Activated CD4-positive, alpha-beta T cell treated with anti-CD3 and anti-CD28 coated beads, Interleukin-2, amount 50 U/mL, for 1 hour (primary cell): ENCODE measurements around the gene PRKG1.

Experiments
- DNase-seq: peaks from one replicate; pipeline ENCODE4 v3.0.0-alpha.2; 2020

The PRKG1 gene

GRCh38 chr10:51074238-51075028 is at the start of gene PRKG1:
PRKG1 (plus strand) TSS chr10:51074487.
- no peak for DNase-seq

GRCh38 chr10:51028420-51028819 is 45.9 kb upstream of the PRKG1 start:
- DNase-seq = no peak

GRCh38 chr10:51029172-51029641 is 45.1 kb upstream of the PRKG1 start:
- no peak for DNase-seq

DNA sequence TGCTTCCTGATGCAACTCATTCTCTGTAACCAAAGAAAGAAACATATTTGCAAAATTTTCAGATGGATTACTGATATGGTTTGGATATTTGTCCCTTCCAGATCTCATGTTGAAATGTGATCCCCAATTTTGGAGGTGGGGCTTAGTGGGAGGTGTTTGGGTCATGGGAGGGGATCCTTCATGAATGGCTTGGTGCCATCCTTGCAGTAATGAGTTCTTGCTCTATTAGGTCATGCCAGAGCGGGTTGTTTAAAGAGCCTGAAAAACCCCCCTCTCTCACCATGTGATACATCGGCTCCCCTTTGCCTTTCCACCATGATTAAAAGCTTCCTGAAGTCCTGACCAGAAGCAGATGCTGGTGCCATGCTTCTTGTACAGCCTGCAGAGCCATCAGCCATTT is 43.8 kb upstream of the PRKG1 start:
- DNase-seq = no peak

DNA sequence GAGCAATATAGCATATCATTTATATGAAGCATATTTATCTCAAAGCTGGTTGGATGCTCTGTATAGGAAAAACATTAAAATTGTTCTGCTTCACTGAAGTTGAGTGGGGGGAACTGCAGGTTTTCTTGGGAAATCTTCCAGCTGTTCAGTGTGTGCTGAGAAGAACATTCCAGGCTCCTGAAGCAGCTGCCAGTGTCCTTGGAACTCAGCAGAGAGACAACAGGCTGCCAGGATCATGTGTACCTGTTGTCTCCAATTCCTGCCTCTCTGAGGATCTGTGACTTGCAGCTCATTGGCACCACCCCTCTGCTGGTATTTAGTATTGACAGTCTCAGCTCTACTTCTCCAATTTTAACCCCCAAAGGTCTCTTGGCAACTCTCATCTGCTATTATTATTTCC is 42.3 kb upstream of the PRKG1 start:
- DNase-seq = no peak

- DNase-seq = no peak
Observed at GRCh38 chr10:51034769-51035168, 39.5 kb upstream of the PRKG1 start.

- DNase-seq = no peak
Observed at GRCh38 chr10:51035344-51035743, 38.9 kb upstream of the PRKG1 start.

- no peak for DNase-seq
Observed at GRCh38 chr10:51045871-51046270, 28.4 kb upstream of the PRKG1 start.

- no peak for DNase-seq
Observed at GRCh38 chr10:51046654-51047053, 27.6 kb upstream of the PRKG1 start.

DNA sequence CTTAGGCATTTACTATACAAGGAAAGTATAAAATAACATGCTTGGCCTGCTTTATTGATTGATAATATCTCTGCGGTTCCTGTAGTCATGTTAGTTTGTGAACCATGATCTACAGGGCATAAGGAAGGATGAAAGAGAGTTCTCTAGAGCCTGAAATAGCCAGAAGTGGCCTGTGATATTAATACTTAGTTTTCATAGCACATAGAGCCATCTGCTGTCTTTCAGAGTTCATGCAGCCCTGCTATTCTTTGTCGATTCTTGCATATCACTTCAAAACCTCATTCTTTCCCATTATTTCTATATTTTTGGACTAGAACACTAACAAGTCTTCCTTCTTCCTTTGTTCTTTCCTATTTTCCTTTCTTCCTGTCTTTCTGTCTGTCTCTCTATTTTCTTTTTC is 26.4 kb upstream of the PRKG1 start:
- DNase-seq = no peak

GRCh38 chr10:51048792-51049191 is 25.5 kb upstream of the PRKG1 start:
- no peak for DNase-seq

- DNase-seq = no peak
Observed at GRCh38 chr10:51052163-51052562, 22.1 kb upstream of the PRKG1 start.

DNA sequence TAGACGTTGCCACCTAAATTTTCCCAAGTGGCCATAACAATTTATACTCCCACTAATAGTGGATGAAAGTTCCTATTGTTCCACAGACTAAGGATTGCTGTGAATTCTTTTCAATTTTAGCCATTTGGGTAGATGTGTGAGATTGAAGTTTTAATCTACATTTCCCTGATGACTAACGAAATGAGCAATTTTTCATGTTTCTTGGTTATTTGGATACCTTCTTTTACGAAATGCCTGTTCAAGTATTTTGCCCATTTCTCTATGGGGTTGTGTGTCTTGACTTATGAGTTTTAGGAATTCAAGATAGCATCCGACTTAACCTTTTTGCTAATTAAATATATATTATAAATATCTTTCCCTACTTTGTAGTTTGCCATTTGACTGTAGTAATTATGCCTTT is 16.4 kb upstream of the PRKG1 start:
- no peak for DNase-seq

DNA sequence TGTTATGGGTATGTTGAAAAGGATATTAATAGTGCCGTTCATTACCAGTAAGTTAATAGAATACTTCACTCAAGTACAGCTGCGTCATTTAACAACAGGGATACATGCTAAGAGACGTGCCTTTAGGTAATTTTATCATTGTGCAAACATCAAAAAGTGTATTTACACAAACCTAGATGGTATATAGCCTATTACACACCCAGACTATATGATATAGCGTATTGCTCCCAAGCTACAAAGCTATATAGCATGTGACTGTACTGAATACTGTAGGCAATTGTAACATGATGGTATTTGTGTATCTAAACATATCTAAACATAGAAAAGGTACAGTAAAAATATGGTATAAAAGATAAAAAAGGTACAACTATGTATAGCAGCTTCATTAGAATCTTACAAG is 11.1 kb upstream of the PRKG1 start:
- no peak for DNase-seq

DNA sequence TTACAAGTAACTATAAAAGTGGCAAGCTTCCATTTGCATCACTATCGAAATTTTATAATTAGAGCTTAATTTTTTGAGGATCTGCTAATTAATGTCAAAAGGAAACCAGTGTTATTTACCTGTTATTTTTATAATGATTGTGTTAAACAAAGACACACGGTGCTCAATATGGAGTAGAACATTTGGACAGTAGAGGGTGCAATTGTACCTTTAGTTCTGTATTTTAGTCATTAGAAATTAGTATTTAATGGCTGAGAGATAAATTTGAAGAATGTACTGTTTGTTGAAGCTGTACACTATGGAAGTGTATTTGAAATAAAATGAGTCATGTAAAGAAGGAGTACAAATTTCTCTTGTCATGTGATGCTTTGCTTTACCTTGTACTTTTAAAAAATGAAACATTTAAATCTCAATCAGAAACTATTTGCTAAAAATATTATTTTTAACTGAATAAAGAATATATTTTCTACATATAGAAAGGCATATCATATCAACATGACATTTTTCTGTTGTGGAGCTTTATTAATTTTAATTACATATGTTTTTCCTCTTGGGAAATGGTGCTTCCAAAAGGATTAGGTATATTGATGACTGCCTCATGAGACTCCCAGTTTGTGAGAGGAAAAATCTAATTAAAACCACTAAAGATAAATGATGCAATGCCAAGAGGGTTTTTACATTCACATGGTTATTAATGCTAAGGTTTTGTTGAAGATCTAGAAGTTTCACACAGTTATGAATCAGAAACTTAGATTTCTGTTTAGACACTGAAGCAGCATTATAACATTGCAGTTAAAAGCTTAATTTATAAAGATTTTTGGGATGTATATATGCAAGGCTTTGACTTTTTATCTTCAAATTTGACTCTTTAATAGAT is 10.4 kb upstream of the PRKG1 start:
- no peak for DNase-seq

- no peak for DNase-seq
Observed at GRCh38 chr10:51066231-51066630, 8.1 kb upstream of the PRKG1 start.

- DNase-seq = no peak
Observed at GRCh38 chr10:51072210-51072609, 2.1 kb upstream of the PRKG1 start.

DNA sequence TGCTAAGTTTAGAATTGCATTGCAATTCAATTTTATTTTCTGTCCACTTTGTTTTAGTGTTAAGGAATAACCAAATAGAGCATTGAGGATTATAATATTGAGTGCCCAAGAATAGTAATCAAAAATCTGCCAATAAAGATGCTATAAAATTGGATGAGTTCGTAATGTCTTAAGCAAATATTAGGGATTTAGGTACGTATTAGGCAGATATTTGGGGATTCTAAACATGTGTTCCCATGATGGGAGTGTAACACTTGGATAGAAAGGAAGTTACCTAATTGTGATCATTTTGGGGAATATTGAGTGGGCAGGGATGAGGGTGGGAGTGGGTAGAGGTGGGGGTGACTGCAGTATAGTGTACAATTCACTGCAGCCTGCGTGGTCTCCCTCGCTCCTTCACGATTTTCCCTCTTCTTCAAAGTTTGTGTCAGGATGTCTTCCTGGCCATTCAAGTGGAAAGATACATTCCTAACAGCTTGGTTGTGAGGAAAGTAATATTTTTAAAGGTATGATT is 1.3 kb upstream of the PRKG1 start:
- DNase-seq = no peak

- no peak for DNase-seq
Observed at GRCh38 chr10:51073453-51074237, 642 bp upstream of the PRKG1 start.

DNA sequence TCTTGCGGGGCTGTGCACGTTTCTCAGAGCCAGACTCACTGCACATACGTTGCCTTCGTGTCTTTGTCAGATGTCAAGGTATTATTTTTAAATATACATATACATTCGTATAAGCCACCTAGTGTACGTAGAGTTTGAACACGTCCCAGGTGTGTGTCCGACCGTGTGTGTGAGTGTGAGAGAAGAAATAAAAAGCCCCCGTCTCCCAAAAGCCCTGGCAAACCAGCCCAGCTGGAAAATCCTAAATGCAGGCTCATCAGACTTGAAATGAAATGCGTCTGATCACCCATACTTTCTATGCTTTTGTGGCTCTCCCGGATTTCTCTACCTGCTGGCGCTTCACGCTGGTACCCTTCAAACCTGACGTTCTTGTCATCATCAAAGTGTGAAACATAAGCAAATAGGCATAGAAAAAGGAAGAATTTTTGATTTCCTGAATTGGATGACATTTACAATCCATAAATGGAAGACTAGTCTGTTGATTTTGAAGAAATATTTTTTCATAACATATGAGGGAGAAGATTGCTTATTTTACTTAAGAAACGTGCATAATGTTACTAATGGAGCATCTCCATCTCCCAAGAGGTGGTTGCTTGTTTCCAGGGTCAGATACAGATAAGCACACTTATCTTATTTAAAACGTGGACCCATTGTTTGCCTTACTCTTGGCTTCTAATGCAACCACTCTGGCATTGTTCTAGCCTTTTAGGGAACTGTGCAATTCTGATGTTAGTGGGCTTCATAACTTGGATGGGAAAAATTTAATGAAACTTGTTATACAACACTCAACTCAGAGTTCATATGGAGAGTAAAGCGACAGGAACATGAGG is 971 bp downstream of the PRKG1 start:
- DNase-seq = no peak

DNA sequence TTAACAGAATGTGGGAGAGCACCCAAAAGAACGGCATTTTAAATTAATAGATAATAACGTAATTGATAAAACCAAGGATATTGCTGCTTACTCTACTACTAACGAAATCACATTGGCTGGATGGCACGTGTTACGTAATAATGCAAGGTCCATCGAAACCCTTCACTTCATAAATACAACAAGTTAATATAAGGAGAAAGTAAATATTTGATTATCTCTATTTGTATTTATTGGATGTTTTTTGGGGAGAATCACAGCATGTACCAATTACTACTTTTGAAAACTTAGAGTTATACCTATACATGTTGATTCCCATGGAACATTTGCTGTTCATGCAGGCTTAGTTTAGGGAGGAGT is 1.6 kb downstream of the PRKG1 start:
- no peak for DNase-seq

DNA sequence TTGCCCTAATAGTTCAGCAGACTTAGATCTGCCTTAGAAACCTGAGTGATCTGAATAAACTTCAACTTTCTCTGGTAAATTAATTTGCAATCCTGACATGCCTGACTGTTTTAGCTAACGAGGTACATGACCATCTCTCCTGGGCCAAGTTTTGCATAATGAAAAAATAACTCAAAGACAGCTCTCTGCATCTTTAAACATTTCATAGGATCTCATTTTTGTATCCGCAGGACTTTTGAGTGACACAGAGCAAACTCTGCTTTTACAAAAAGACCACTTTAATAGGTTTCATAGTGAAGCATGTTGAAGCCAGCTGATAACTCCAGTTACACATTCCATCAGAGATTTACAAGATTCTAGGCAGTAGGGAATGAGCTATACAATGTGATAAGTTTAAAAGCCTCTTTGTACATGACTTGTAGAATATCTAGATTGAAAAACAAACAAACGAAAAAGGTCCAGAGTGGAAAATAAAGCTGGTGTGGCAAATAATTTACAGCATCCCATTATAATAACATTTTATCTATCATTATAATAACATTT is 2.1 kb downstream of the PRKG1 start:
- DNase-seq = no peak
